Immature natural killer cell (primary cell): ENCODE results near the gene SEC16B. TPM values are rescaled to one million over a fixed set of nuclear protein-coding genes. Genes with fewer than 3 reads are reported as not detected.

Experiments used
- DNase-seq, 3 donors: peaks; one replicate each; pipeline ENCODE4 v3.0.0; 2022; ENCODE audit warnings: mixed read lengths in 1 of 3
- H3K27ac Mint-ChIP-seq, 6 donors: one replicate each; pipeline ENCODE4 v1.8.0; 2020; ENCODE audit warnings: mixed read lengths in 6 of 6, mild to moderate bottlenecking in 5 of 6, inconsistent platforms in 4 of 6, moderate library complexity in 3 of 6
- H3K27me3 Mint-ChIP-seq, 3 donors: one replicate each; pipeline ENCODE4 v1.8.0; 2020 to 2021; ENCODE audit warnings: low read depth in 3 of 3, mild to moderate bottlenecking in 3 of 3, mixed read lengths in 3 of 3, moderate library complexity in 3 of 3, inconsistent platforms in 1 of 3
- H3K36me3 Mint-ChIP-seq, 3 donors: one replicate each; pipeline ENCODE4 v1.8.0; 2020; ENCODE audit warnings: mixed read lengths in 3 of 3, inconsistent platforms in 2 of 3, mild to moderate bottlenecking in 2 of 3
- H3K4me1 Mint-ChIP-seq, 2 donors: one replicate each; pipeline ENCODE4 v1.8.0; 2020; ENCODE audit warnings: inconsistent platforms in 2 of 2, mild to moderate bottlenecking in 2 of 2, mixed read lengths in 2 of 2, moderate library complexity in 1 of 2
- H3K4me3 Mint-ChIP-seq, 5 donors: one replicate each; pipeline ENCODE4 v1.8.0; 2020; ENCODE audit warnings: mild to moderate bottlenecking in 5 of 5, mixed read lengths in 5 of 5, inconsistent platforms in 3 of 5, moderate library complexity in 3 of 5
- H3K9me3 Mint-ChIP-seq, 6 donors: one replicate each; pipeline ENCODE4 v1.8.0; 2020; ENCODE audit warnings: mild to moderate bottlenecking in 6 of 6, mixed read lengths in 6 of 6, inconsistent platforms in 4 of 6, moderate library complexity in 3 of 6
- polyA plus RNA-seq, 3 donors: library from polyadenylated mRNA; unstranded; fragments of 300-500 nt; fragmentation: Illumina TruSeq; gene quantifications; one replicate each; pipeline ENCODE4 v1.2.3, GENCODE V29; 2021

Gene SEC16B, protein sequence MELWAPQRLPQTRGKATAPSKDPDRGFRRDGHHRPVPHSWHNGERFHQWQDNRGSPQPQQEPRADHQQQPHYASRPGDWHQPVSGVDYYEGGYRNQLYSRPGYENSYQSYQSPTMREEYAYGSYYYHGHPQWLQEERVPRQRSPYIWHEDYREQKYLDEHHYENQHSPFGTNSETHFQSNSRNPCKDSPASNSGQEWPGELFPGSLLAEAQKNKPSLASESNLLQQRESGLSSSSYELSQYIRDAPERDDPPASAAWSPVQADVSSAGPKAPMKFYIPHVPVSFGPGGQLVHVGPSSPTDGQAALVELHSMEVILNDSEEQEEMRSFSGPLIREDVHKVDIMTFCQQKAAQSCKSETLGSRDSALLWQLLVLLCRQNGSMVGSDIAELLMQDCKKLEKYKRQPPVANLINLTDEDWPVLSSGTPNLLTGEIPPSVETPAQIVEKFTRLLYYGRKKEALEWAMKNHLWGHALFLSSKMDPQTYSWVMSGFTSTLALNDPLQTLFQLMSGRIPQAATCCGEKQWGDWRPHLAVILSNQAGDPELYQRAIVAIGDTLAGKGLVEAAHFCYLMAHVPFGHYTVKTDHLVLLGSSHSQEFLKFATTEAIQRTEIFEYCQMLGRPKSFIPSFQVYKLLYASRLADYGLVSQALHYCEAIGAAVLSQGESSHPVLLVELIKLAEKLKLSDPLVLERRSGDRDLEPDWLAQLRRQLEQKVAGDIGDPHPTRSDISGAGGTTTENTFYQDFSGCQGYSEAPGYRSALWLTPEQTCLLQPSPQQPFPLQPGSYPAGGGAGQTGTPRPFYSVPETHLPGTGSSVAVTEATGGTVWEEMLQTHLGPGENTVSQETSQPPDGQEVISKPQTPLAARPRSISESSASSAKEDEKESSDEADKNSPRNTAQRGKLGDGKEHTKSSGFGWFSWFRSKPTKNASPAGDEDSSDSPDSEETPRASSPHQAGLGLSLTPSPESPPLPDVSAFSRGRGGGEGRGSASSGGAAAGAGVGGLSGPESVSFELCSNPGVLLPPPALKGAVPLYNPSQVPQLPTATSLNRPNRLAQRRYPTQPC
- under 1 TPM in 1 of 3 donors, not detected in 2; 0.21 TPM for polyA plus RNA-seq

DNA sequence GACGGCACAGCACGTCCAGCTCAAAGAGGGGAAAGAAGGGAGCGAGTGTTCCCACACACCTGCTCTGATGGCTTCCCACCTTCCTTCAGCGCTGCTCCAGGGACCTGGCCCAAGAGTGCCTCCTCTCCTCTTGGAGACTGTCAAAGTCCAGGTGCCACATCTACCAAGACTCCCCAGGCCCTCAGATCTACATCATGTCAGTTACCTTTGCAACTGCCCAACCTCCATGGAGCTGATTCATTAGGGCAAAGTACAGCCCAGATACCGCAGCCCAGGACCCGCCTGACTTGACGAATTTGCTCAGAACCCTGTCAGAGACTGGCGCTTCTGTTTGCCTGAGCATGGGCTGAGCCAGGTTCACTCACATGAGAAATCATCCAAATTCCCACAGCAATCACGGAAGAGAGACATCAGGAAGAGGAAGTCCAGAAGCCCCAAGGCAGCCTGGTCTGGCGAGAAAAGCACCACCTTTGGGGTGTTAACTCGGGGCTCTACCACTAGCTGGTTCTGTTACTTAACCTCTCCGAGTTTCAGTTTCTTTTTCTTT is at the start of gene SEC16B:
TSS of gene SEC16B (minus strand) at position 234 of the 547 bp plus-strand sequence. CDS start 2,077 bp downstream, outside the sequence.
- peaks cover 0 to 15% (median 4%) of the 10 kb centered on the region in 6 donors for H3K9me3 Mint-ChIP-seq
- H3K27ac Mint-ChIP-seq: no peak within 1 kb of the TSS
- H3K36me3 Mint-ChIP-seq: no peaks in the 10 kb centered on the region
- no peak within 1 kb of the TSS for H3K4me3 Mint-ChIP-seq
- H3K27me3 Mint-ChIP-seq: peaks cover 0 to 2% (median 0%) of the 10 kb centered on the region in 3 donors
- no peaks in the 10 kb centered on the region for H3K4me1 Mint-ChIP-seq
- DNase-seq: no peak

DNA sequence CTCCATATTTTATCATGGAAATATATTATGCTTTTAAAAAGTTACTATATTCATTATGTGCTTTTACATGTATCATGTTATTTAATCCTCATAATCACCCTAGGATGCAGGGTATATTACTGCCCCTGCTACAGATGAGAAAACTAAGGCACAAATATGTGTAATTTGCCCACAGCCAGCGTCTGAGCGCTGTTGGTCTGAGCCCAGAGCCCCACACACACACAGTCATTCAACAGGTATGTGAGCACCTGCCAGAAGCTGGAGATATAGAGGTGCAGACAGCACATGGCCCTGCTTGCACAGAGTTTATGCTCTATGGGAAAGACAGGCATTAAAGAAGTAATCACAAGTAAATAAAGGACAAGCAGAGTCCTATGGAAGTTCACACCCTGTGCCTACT is 49.8 kb upstream of the SEC16B start:
- Mint-ChIP-seq H3K36me3 (no peaks in the 10 kb centered on the region), H3K27me3 (peaks cover 0 to 3% (median 0%) of the 10 kb centered on the region in 3 donors), H3K9me3 (peaks cover 4 to 20% (median 12%) of the 10 kb centered on the region in 6 donors), H3K27ac (no peak overlapping the region), H3K4me1 (no peaks in the 10 kb centered on the region), H3K4me3 (no peak overlapping the region)
- DNase-seq: no peak

DNA sequence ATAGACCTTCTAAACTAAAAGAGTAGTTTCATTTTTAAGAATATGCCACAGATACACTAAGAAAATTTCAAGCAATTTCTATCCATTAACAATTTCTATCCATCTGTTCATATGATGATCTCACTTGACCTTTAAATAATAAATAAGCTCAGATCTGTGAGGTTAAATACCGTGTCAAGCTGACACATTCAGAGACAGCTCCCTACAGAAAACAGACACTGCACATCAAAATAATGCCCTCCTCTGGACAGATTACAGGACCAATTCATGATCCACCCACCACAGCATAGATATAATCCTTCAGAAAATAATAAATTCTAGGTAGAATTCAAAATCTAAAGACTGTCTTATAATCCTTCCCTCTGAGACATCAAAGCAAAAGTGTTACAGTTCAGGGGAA is 49.4 kb upstream of the SEC16B start:
- H3K4me1 Mint-ChIP-seq: no peaks in the 10 kb centered on the region
- H3K27me3 Mint-ChIP-seq: peaks cover 0 to 3% (median 0%) of the 10 kb centered on the region in 3 donors
- no peak overlapping the region for H3K27ac Mint-ChIP-seq
- DNase-seq: no peak
- H3K9me3 Mint-ChIP-seq: peaks cover 4 to 23% (median 10%) of the 10 kb centered on the region in 6 donors
- H3K36me3 Mint-ChIP-seq: no peaks in the 10 kb centered on the region
- H3K4me3 Mint-ChIP-seq: no peak overlapping the region

DNA sequence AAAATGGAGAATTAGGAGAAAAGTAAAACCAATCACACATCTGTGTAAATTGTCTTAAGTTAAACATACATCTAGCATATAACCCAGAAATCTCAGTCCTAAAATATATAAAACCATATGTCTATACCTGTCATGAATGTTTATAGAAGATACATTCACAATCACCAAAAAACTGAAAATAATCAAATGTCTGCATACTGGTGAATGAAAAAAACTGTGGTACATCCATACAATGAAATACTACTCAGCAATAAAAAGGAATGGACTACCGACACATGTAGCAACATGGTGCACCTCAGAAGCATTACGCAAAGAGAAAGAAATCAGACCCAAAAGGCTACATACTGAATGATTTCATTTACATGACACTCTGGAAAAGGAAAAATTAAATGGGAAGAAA is 47.7 kb upstream of the SEC16B start:
- H3K4me1 Mint-ChIP-seq: no peaks in the 10 kb centered on the region
- no peaks in the 10 kb centered on the region for H3K27me3 Mint-ChIP-seq
- no peak overlapping the region for H3K27ac Mint-ChIP-seq
- H3K9me3 Mint-ChIP-seq: peaks cover 4 to 20% (median 11%) of the 10 kb centered on the region in 6 donors
- no peak overlapping the region for H3K4me3 Mint-ChIP-seq
- no peaks in the 10 kb centered on the region for H3K36me3 Mint-ChIP-seq
- DNase-seq: no peak

DNA sequence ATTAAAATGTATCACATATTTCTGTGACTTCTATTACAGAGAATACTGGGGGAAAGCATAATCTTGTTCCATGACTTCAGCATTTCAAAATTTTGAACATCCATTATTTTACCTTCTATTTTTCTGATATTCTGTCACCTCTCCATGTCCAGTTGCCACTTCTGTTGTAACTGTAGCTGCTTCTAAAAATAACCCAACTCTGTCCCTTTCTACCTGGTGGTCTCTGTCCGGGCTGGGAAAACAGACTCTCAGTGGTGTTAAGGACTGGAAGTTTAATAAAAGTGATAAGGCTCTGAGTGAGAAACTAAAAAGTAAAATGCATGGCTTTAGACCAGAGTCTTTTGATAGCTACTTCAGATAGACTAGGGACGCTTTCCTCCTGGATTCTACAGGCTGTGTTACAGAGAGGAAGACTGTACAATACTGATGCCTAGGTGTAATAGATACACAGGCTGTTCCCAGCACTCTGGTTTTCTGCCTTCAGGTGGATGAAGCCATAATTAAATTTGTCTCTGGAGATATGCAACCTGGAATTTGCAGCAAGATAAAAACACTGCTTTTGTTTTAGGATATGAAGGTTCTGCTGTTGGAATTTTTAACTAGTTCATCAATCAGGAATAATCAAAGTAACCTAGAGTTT is 42.1 kb upstream of the SEC16B start:
- H3K4me3 Mint-ChIP-seq: no peak overlapping the region
- H3K36me3 Mint-ChIP-seq: no peaks in the 10 kb centered on the region
- H3K27ac Mint-ChIP-seq: no peak overlapping the region
- H3K4me1 Mint-ChIP-seq: no peaks in the 10 kb centered on the region
- peaks cover 0 to 11% (median 5%) of the 10 kb centered on the region in 6 donors for H3K9me3 Mint-ChIP-seq
- H3K27me3 Mint-ChIP-seq: peaks cover 0 to 2% (median 0%) of the 10 kb centered on the region in 3 donors
- no peak for DNase-seq

DNA sequence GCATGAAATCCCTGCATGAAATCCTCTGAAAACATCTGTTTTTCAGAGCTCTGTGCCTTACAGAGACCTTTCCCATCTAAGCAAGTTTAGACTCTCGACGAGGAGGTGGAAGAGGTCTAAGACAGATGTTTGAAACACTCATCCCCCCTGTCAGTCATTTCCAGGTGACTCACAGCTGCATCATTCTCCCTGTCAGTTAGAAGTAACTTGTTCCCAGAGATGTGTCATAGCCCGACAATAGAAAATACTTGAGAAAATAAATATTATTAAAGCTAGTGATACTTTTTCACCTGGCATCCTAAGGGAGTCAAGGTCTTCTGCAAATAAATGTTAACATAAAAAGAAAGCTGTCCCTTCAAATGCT is 41.6 kb upstream of the SEC16B start:
- no peaks in the 10 kb centered on the region for H3K36me3 Mint-ChIP-seq
- no peaks in the 10 kb centered on the region for H3K4me1 Mint-ChIP-seq
- no peak for DNase-seq
- peaks cover 0 to 3% (median 0%) of the 10 kb centered on the region in 3 donors for H3K27me3 Mint-ChIP-seq
- H3K27ac Mint-ChIP-seq: no peak overlapping the region
- no peak overlapping the region for H3K4me3 Mint-ChIP-seq
- peaks cover 0 to 11% (median 4%) of the 10 kb centered on the region in 6 donors for H3K9me3 Mint-ChIP-seq

DNA sequence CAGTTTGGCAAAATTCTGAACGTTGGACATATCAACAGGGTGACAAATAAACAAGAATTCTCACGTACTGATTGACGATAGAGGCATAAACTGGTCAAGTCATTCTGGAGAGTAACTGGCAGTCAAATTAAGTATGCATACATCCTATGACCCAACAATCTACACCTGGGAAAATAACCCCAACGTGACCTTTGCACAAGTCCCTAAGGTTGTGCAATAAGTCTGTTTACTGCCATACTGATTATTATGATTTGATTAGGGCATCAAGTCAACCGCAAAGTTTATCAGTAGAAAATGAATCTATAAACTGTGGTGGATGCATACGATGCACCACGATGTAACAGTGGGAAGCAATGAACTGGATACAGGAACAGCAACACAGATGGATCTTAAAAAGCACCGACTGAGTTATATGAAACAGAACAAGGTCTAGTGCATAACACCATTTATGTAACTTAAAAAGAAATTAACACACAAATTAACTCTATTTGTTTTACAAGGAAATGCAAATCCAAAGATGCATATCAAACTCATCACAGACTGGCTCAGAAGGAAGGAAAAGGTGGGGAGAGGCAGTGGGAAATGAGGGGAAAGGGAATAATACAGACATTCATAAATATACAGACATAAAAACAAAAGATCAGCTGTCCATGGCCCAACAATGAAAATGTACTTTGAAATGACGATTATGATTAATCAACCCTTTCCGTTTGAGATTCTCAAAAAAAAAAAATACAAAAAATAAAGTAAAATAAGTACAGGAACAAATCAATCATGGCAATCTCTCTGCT is 41.0 kb upstream of the SEC16B start:
- Mint-ChIP-seq H3K27me3 (peaks cover 0 to 3% (median 0%) of the 10 kb centered on the region in 3 donors), H3K4me1 (no peaks in the 10 kb centered on the region), H3K27ac (no peak overlapping the region), H3K4me3 (no peak overlapping the region), H3K9me3 (peaks cover 2 to 16% (median 5%) of the 10 kb centered on the region in 6 donors), H3K36me3 (no peaks in the 10 kb centered on the region)
- no peak for DNase-seq

DNA sequence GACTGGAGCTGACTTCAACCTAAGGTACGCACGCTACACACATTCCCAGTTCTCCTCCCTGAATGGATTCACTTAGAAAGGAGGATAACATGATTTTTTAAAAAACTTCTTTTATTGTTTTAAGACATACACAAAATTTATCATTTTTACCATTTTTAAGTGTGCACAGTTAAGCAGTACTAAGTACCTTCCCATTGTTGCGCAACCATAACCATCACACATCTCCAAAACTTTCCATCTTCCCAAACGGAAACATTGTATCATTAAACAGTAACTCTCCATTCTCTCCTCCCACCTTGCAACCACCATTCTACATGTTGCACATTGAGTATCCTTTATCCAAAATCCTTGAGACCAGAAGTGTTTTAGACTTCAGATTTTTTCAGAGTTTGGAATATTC is 36.2 kb upstream of the SEC16B start:
- DNase-seq: no peak
- Mint-ChIP-seq H3K4me3 (no peak overlapping the region), H3K9me3 (peaks cover 2 to 22% (median 5%) of the 10 kb centered on the region in 6 donors), H3K4me1 (no peaks in the 10 kb centered on the region), H3K27me3 (peaks cover 0 to 3% (median 0%) of the 10 kb centered on the region in 3 donors), H3K27ac (no peak overlapping the region), H3K36me3 (no peaks in the 10 kb centered on the region)

DNA sequence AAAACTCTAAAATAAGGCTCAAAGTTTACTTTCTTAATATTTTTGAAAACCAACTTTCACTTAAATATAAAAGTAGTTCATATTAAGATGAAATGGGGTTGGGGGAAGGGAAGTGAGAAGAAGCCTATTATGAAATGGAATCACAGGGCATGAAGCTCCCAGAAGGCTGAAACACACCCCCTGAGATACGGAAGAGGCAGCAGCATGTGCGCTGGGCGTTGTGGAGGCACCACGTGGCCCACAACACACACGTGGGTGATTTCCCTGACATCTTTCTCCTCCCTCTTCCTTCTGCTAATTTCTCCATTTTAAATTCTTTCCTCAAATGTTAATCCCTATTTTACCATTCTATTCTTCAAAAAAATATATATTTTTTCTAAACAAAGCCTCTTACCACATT is 35.6 kb upstream of the SEC16B start:
- H3K4me3 Mint-ChIP-seq: no peak overlapping the region
- peaks cover 2 to 22% (median 5%) of the 10 kb centered on the region in 6 donors for H3K9me3 Mint-ChIP-seq
- peaks cover 0 to 3% (median 0%) of the 10 kb centered on the region in 3 donors for H3K27me3 Mint-ChIP-seq
- DNase-seq: no peak
- no peaks in the 10 kb centered on the region for H3K4me1 Mint-ChIP-seq
- H3K27ac Mint-ChIP-seq: no peak overlapping the region
- no peaks in the 10 kb centered on the region for H3K36me3 Mint-ChIP-seq

DNA sequence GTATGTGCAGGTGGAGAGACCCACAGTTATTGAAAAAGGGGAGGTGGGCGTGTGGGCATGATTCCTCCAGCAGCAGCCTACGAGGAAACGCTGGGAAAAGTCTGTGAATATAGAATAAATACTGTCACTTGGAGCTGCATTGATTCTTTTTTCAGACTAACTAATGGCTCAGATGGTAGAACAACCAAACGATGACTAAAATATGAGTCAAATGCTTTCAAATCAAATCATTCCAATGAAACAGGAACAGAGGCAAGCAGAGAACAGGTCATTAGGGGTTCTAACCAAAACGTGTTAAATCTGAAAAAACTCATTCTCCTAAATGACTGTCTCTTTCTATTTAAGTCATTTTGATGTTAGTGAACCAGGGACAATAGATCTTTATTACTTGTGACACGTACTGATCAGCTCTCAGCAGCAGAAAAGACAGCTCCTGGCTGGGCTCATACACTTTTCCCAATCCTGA is 35.1 kb upstream of the SEC16B start:
- no peaks in the 10 kb centered on the region for H3K36me3 Mint-ChIP-seq
- H3K27ac Mint-ChIP-seq: no peak overlapping the region
- H3K9me3 Mint-ChIP-seq: peaks cover 2 to 22% (median 5%) of the 10 kb centered on the region in 6 donors
- H3K27me3 Mint-ChIP-seq: peaks cover 0 to 3% (median 0%) of the 10 kb centered on the region in 3 donors
- DNase-seq: no peak
- no peaks in the 10 kb centered on the region for H3K4me1 Mint-ChIP-seq
- no peak overlapping the region for H3K4me3 Mint-ChIP-seq

DNA sequence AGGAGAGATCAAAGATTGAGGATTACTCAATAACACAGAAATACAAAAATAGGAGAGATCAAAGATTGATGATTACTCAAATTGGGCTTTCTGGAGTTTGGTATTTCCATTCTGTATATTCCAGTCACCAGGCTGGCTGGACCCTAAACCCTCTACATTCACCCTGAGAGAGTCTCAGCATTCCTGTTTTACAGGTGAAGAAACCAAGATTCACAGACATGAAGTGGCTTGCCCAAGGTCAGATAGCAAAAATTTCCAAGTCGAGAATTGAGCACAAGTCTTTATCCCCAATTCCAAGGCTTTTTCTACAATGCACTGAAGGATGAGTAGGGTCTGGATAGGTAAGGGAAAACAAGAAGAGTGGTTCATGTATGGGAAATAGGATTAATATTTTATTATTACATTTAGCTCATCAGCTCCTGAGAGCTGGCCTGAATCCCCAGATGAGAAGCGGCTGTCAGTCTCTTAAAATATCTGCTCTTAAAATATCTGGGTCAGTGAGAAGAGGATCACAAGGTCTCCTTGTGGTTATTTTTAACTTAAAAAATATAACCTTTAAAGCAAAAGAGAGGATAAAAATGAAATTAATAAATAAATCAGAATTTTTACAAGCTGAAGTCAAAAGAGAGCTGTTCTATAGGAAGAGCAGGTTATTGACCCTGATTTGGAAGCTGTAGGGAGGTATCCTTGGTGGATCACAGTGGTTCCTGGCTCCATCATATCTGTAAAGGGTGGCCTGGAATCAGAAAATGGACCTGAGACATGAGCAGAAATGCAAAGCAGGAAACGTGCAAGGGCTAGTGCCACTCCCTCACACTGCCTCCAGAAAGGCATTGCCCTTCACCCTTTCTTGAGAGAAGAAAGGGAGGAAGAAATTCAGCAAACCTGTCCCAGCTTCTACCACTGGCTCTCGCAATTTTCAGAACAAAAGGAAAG is 29.1 kb upstream of the SEC16B start:
- Mint-ChIP-seq H3K4me1 (no peaks in the 10 kb centered on the region), H3K36me3 (no peaks in the 10 kb centered on the region), H3K9me3 (peaks cover 5 to 16% (median 11%) of the 10 kb centered on the region in 6 donors), H3K4me3 (no peak overlapping the region), H3K27me3 (no peaks in the 10 kb centered on the region), H3K27ac (no peak overlapping the region)
- DNase-seq: no peak

DNA sequence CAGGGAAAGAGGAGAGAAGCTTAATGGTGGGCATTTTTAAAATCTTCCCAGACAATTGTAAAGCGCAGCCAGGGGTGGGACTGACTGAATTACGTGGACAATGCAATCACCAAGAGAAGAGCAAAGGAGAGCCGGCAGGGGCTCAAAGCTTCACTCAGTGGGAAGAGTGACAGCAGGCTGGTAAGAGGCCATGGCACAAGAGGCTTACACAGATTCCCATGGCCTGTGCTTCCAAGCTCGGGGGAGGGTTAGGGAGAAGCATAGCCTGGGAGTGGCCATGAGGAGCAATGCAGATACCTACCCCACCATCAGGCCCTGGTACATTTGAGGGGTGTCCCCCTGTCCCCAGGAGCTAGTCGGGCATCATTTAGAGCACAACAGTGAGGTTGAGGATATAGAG is 27.1 kb upstream of the SEC16B start:
- Mint-ChIP-seq H3K27me3 (no peaks in the 10 kb centered on the region), H3K27ac (no peak overlapping the region), H3K4me3 (no peak overlapping the region), H3K4me1 (no peaks in the 10 kb centered on the region), H3K9me3 (peaks cover 0 to 16% (median 4%) of the 10 kb centered on the region in 6 donors), H3K36me3 (no peaks in the 10 kb centered on the region)
- no peak for DNase-seq
